Glomerular visceral epithelial cell (primary cell): ENCODE results near the gene FHOD1.

Source experiments
- DNase-seq: peaks from one replicate; pipeline ENCODE4 v3.0.0-alpha.2; 2016; ENCODE audit errors: extremely low spot score

The FHOD1 gene

DNA sequence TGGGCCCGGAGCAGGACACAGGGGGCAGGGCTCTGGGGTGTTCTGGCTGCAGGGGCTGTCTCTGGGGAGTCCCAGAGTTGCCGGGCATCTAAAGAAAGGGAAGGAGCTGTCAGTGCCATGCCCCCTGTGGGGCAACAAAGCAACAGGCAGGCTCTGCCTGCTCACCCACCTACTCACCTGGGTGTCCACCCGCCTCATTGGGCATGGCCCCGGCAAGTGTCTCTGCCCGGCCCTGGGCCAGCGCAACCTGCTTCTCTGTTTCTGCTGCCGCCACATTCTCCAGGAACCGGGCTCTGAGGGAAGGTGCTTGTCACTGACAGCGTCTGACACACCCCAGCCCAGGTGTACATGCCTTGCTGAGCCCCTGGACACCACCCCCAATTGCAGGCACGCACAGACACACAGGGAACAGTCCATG is 13.1 kb downstream of the FHOD1 start:
- DNase-seq, result no peak

DNA sequence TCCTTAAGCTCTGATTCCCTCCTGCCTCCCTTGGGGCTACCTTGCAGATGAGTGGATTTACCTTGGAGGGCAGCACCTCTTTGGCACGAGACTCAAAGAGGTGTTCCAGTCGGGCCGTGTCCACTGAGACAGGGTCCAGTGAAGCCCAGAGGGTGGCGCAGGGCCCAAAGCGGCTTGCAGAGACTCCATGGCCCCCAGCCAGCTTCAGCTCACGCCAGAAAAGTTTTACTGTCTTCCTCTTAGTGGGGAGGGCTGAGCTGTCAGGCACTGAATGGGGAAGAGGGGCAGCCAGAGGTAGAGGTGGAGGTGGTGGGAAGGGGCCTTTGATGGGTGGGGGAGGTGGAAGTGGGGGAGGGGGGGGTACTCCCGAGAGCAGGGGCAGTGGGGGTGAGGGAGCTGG is 13.7 kb downstream of the FHOD1 start:
- DNase-seq, result no peak

DNA sequence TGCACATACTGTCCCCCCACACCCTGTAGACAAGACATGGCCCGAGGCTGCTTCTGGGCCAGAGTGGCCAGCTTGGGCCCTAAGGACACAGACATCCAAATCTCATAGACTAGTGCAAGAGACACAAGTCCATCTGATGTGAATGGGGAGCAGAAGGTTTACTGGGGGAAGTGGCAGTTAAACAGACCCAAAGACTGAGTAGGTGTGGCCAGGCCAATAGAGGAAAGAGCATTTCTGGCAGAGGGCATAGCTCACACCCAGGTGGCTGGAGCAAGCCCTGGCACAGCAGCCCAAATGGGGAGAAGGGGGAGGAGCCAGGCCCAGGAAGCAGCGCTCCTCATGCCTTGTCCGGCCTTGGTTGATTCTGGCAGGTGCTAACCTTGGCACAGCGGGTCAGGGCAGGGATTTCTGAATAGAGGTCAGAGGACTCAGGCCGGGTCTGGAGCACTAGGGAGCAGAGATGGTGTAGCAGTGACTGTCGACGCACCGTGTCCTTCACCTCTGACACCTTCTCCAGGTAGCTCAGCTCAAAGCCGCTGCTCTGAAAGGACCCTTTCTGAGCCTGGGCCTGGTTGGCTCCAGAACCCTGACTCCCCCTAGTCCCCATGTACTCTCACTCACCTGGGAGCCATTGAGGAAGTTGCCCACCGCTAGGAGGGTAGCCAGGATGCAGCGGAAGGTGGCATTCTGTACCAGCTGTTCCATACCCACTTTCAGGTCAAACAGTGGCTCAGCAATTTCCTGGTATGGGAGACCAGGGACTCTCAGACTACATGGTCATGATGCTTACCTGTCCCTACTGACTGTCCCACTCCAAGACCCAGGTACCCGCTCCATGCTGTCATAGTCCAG is 16.2 kb downstream of the FHOD1 start:
- DNase-seq, result no peak

DNA sequence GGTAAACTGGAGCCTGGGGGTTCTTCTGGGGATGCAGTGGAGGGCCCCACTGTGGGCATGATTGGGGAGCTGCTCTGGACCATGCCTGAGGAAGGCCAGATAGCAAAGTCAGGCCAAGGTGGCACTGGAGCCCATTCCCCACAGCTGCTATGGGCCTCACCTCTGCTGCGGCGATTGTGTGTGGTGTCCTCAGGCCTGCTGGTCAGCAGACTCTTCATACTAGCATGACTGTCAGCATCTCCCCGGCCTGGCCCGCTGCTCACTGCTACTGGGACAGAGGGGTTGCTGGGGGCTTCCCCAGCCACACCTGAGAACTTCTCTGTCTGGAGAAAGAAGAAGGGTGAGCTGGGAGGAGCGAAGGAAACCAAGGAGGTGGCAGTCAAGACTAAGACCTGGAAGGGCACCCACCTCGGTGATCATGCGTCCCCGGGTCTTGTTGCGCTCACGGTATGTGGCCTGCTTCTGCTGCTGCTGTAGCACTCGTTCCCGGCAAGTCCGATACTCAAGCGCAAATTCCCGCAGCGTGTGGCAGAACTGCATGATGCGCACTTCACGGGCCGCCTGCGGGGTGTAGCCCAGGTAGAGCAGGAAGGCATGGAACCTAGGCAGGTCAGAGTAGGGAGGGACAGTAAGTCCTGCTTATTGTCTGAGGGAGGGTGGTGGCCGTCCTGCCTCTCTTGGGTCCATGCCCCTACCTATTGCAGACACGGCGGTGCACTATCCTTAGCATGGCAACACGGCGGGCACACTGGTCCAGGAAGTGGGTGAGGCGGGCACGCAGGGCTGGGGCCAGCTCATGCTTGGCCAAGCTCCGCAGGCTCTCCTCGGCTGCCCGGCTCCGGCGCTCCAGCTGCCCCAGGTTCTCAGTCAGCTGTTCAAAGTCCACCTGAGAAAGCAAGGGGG is 17.1 kb downstream of the FHOD1 start:
- DNase-seq, result no peak

DNA sequence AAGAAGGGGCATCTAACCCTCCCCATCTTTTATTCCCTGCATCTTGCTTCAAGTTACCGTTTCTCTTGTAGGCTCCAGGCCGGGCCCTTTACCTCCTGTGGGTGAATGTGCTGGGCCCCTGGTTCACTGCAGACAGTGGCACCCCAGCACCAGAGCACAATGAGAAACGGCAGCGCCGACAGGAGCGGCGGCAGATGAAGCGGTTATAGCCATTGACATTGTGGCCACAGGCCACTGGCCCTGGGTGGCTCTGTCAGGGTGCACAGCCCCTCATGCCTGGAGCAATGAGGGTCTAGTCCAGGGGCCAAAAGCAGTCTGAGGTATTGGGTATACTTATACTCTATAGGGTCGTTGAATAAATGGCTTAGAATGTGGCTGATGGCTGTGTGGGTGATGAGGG is 18.4 kb downstream of the FHOD1 start:
- DNase-seq, result no peak

DNA sequence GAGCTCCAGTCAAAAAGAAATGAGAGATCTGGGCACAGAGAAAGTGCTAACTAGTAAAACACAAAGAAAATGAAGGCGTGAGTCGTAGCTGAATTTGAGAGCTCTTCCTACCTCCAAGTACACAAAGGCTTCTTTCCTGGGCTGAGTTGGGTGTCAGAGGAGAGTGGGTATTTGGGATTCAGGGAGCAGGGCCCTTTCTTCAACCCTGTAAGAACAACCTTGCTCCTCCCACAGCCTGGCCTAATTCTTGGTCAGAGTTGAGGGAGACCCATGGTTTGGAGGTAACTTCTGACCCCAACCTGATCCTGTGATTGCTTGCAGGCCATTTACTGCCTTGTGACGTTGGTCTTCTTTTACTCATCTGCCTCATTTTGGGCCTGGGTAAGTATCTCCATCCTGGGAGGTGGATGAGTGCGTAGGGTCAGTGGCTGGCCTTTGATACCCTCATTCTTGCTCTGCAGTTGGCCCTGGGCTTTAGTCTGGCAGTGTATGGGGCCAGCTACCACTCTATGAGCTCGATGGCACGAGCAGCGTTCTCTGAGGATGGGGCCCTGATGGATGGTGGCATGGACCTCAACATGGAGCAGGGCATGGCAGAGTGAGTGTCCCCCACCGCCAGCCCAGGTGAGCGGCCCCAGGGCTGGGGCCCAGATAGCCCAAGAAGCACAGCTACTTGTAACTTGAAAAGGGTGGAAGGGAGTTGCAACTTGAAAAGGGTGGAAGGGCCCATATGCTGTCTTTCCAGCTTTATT is 19.1 kb downstream of the FHOD1 start:
- DNase-seq, result no peak

DNA sequence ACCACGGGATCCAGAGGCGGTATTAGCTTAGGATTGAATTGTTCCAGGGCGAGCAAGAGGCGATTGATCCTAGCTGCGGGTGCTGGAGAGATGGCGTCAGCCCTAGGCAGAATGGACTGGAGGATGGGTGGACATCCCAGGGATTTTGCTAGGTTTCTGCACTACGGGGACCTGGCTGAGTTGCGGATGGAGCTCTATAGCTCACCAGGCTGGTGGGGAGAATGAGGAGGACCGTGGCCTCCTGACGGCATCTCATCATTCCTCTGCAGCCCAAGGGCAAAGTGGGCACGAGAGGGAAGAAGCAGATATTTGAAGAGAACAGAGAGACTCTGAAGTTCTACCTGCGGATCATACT is 19.7 kb downstream of the FHOD1 start:
- no peak for DNase-seq

DNA sequence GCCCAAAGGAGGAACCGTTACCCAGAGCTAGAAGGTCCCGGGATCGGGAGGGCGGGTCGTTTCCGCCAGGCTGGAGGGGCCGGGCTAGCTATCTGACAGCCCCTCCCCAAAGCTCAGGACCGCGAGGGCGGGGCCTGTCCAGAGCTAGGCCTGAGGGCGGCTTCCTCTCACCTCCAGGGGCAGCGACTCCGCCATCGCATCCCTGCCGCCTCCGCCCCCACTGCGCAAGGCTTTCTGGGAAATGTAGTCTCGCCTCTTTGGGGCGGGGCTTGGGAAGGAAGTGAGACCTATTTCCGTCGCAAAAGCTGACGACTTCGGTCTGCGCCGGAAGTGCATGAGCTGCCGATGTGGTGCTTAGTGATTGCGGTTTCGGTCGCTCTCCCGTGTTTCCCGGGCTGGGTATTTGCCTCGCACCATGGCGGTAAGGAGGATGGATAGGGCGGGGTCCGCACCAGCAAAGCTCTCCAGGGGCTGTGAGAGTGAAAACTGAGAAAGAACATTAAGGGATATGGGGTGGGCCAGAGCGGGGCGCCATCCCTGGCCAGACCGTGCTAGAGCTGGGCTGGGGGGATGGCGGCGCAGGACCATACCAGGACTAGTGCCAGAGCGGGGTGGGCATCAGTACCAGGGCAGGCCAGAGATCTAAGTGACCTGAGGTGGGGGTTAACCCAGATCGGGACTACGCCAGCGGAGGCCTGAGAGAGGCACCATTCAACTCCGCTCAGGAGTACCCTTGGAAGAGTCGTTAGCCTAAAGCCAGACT is 20.3 kb downstream of the FHOD1 start, which contains the start of gene TMEM208:
Gene TMEM208, plus strand, starts transcription at position 327 of the 763 bp plus-strand sequence. Its CDS starts 89 bp downstream, at position 416.
- DNase-seq, result peak; percentile 98

DNA sequence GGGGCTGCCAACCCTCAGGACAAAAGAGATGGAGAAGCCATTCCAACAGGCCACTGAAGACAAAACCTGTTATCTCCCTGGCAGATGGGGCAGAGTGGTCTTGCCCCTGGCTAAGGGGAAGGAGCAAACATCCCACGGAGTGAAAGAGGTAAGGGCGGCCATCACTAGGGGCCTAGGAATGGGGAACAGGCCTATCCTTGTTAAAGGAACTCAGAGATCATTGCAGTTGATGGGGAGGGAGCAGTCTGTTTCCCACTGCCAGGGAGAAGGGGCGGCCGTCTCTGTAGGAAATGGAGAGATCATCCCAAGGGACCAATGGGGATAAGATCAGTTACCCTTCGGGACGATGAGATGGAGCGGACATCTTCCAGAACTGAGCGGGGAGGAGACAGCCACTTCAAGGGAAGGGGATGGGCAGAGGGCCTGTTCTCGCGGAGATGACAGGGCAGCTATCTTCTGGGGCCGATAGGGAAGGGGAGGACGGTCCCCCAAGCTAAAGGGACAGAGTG is 20.9 kb downstream of the FHOD1 start:
- DNase-seq, result no peak

DNA sequence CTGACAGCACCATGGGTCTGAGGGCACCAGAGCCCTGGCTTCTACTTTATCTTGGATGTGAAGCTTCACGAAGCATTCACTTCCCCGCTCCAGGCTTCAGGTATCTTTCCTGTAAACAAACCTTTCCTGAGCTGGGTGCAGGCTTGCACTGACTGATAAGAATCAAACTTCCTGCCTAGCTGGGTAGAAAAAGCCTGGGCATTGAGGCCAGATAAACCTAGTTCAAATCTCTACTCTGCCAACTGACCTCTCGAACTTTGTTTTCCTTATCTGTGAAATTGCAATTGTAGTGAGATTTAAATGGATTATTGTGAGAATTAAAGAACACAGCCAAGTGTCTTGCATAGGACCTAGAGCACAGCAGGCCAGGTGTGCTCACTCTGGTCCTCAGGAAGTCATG is 23.3 kb downstream of the FHOD1 start:
- no peak for DNase-seq

DNA sequence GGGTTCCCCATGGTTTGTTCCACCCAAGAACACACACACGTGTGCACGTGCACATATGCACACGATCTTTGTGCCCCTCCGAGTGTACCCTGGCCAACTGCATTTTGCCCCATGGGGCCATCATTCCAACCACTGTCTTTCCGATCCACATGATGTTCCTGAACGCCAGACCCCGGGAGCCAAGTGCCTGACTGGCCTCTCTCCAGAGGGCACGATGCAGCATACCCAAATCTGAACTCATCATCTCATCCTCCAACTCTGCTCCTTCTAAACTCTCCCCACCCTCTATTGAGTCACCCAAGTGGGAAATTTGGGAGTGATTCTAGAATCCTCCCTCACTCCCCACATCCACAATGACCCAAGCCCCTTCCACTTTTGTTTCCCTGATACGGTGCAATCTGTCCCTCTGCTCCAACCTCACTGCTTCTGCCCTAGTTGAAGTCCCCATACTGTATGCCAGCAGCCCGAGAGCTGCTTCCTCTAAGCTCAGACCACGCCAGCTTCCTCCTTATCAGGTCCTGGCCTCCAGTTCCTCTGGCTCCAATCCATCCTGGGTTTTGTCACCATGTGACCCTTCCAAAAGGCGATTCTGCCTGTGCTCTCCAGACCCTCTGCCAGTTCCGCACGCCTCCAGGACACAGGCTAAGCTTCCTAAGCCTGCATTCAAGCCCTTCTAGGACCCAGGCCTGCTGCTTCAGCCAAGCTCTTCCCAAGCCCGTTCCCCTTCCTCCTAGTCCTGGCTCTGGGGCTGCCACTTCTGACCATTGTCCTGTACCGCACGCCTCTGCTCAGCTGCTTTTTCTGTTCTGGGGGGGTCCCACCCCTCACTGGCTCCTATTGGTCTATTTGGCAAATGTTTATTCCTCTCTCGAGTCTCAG is 30.4 kb downstream of the FHOD1 start:
- DNase-seq, result no peak

DNA sequence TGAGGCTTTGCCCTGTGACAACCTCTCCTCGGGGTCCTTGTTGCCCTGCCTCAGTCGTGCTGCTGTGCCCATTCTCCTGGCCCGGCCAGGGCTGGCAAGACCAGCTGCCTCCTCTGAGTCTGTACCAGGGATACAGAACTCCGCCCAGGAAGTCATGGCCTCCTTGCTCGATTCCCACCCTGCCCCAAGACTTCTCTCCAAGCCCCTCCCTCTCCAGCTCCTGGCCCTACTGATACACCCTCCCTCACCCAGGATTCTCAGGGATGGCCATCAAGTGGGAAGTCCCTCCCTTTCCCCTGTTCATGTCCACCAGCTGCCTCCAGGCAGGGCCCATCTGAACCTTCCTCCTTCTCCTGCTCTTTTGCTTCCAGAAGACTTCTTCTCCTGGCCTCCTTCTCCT is 31.6 kb downstream of the FHOD1 start:
- DNase-seq, result no peak

DNA sequence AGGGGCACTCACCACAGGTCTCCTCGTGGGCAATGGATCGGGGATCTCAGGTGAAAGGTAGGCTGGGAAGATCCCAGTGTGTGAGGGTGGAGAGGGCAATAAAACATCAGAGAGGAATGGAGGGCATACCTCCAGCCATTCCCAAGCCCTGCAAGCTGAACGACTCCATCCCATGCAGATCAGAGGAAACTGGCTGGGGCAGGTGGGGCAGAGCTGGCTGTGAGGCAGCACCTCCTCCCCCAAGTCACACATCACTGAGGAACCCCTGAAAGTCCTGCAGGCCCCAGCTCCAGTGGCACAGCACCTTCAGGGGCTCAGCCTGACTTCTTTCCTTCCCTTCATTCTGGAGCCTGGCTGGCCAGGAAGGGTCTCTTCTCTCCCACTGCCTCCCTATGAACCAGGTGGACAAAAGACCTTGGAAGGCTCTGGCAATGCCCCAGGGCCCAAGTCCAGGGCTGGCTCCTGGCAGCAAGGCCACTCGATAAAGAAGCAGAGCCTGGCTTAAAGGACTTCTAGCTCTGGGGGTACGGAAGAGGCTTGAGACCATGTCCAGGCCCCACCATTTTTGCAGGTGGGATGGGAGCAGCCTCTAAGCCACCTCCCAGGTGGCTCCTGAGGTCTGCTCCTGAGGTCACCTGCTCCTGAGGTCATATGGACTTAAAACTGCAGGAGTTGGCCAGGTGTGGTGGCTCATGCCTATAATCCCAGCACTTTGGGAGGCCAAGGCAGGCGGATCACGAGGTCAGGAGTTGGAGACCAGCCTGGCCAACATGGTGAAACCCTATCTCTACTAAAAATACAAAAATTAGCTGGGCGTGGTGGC is 33.9 kb downstream of the FHOD1 start:
- DNase-seq, result no peak

DNA sequence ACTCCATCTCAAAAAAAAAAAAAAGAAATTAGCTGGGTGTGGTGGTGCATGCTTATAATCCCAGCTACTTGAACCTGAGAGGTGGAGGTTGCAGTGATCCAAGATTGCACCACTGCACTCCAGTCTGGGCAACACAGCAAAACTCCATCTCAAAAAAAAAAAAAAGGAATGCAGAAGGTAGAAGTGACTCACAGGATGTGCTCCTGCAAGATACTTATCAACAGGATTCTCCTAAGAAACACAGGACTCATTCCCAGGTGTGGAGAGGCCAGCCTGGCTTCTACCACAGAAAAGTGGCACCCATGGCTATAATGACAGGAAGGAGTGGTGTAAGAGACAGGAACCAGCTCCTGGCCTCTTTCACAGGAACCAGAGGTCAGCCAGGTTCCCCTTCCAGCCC is 34.5 kb downstream of the FHOD1 start:
- peak; percentile 19 for DNase-seq

DNA sequence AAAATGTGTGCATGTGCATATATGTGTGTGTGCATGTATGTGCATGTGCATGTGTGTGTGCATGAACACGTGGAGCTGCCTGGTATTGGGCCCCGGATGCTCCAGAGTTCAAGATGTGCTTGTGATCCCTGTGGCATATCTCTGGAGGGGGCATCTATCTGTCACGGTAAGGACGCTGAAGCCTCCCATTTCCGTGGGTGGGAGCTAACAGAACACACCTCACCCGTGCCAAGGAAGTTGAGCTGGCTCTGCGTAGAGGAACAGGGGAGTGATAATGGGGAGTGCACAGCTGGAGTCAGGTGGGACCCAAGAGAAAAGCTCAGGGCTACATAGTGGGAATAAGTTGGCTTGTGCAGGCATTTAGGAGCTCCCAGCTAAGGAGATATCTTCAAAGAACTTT is 35.6 kb downstream of the FHOD1 start:
- DNase-seq, result no peak

DNA sequence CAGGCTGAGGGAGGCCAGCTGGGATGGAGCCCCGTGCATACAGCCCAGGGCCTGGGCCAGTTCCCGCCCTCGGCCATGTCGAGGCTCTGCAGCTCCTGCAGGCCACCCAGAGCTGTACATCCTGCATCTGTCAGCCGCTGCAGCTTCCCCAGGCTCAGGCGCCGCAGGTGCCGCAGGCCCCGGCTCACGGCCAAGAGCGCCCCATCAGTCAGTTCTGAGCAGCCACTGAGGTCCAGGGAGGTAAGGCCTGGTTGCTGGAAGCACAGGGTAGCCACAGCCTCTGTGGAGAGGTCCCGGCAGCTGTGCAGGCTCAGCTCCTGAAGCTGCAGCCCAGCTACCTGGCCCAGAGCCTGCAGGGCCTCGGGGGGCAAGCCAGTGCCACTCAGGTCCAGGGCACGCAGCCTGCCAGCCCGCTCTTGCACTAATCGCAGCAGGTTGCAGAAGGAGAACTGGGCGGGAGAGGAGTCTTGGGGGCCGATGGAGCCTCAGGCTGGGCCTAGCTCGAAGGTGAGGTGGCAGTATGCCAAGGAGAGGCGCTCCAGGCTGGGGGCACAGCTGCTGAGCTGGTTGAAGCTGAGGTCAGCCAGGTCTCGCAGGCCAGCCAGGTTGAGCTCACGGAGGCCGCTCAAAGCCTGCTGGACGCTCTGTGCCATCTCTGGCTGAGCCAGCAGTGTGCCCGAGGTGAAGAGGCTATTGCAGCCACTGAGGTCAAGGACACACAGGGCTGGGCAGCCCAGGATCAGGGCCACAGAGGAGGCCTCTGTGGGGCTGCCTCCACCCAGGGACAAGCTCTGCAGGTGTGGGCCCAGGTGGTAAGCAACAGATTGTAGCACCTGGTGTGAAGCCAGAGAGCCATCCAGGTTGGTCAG is 37.0 kb downstream of the FHOD1 start:
- no peak for DNase-seq

DNA sequence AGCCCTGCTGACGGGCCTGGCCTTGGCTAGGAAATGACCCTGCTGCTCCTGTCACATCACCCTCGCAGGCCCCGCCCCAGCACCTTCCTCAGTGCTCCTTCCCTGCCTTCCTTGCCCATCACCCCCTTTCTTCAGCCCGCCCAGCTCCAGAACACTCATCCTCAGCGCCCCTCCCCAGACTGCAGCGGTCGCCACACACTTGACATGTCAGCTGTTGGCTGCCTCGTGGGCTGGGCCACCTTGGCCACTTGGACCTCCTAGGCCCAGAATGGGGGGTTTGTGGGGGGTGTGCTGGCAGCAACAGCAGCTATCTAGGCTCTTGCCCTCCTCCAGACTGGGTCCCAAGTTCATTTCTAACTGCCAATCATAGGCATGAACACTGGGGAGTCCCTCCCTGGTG is 37.7 kb downstream of the FHOD1 start:
- no peak for DNase-seq

DNA sequence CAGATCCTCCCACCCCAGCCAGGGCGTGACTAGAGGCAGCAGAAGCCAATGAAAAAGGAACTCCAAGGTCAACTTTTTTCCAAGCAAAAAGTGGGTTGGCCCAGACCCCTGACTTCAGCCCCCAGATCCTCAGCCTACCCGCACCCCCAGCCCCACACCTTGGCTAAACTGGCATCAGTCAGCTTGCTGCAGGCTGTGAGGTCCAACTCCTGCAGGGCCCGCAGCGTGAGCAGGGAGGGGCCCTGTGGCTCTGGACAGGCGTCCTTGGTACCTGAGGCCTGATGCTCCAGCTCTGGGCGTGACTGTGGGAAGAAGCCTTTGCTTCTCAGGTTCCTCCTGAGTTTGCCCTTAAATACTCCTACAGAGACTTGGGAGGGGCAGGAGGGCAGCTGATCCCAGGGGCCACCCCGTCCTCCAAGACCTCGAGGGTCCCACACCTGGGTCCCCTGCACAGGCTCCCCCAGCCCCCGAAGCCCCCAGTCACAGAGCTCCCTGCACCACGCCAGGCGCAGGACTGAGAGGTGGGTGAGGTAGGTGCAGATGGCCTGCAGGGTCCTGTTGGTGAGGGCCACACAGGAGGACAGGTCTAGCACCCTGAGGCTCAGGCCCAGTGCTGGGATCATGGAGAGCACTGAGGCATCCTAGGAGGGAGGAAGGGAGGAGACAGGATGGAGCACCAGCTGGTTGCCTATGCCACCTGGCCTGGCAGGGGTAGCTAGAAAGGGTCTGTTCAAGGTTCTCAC is 39.0 kb downstream of the FHOD1 start:
- DNase-seq, result no peak
